Heart right ventricle (tissue), 16 donors: ENCODE data around the gene TIGAR. TPM values are rescaled to one million over a fixed set of nuclear protein-coding genes. Genes with fewer than 3 reads are reported as not detected.

Source experiments
- ATAC-seq, 8 donors: fragments of 200-7000 bp; cut with Tn5 transposase; one replicate each; pipeline ENCODE4 v1.9.1; 2020; ENCODE audit warnings: mild to moderate bottlenecking in 8 of 8, moderate library complexity in 8 of 8, moderate number of reproducible peaks in 1 of 8
- DNase-seq, 2 donors: peaks; one replicate each; pipeline ENCODE4 v3.0.0-alpha.2; 2020
- H3K27ac ChIP-seq, 10 donors: fragments of 200-600 bp; sonication (generic) in 2 of 10; one replicate each; pipeline versions ENCODE4 v1.5.0 to v1.8.0; 2020 to 2022; ENCODE audit warnings: mild to moderate bottlenecking in 3 of 10
- H3K27me3 ChIP-seq, 7 donors: fragments of 200-600 bp; one replicate each; pipeline ENCODE4 v1.8.0; 2021 to 2022; ENCODE audit warnings: mild to moderate bottlenecking in 2 of 7
- H3K36me3 ChIP-seq, 9 donors: fragments of 200-600 bp; sonication (generic) in 1 of 9; one replicate each; pipeline versions ENCODE4 v1.5.0 to v1.8.0; 2020 to 2022; ENCODE audit warnings: mild to moderate bottlenecking in 2 of 9
- H3K4me1 ChIP-seq, 9 donors: fragments of 200-600 bp; sonication (generic) in 1 of 9; one replicate each; pipeline versions ENCODE4 v1.5.0 to v1.8.0; 2020 to 2022; ENCODE audit warnings: mild to moderate bottlenecking in 4 of 9
- H3K4me3 ChIP-seq, 10 donors: fragments of 200-600 bp; sonication (generic) in 2 of 10; one replicate each; pipeline versions ENCODE4 v1.5.0 to v1.8.0; 2020 to 2022; ENCODE audit warnings: mild to moderate bottlenecking in 7 of 10, moderate library complexity in 2 of 10
- H3K9me3 ChIP-seq, 11 donors: fragments of 200-600 bp in 10 of 11; sonication (generic) in 2 of 11; one replicate each; pipeline versions ENCODE4 v1.5.0 to v1.8.0; 2013 to 2022; ENCODE audit warnings: mild to moderate bottlenecking in 2 of 11, control low read depth in 1 of 11, moderate library complexity in 1 of 11
- CTCF ChIP-seq, 9 donors: fragments of 200-600 bp; sonication (generic) in 2 of 9; IDR thresholded peaks; one replicate each; pipeline versions ENCODE4 v1.5.0 to v1.8.0; 2021 to 2022; ENCODE audit warnings: antibody characterized with exemption in 9 of 9, mild to moderate bottlenecking in 5 of 9, moderate library complexity in 1 of 9
- WGBS, 2 donors: extraction: QIAGEN DNeasy Blood & Tissue Kit; methylation state at CpG; one replicate each; pipeline ENCODE4 v1.1.7; 2013; ENCODE audit warnings: inconsistent platforms in 1 of 2; 5-methylcytosine and 5-hydroxymethylcytosine counted together
- intact Hi-C, 10 donors: fragments of 100-400 bp; cut with DNase I; formaldehyde crosslinking; loops; one replicate each; pipeline versions ENCODE4 v1.11.1 to v1.14.2; 2022
- polyA plus RNA-seq, 2 donors: library from polyadenylated mRNA; stranded (reverse); fragments of 200-250 nt; gene quantifications; one replicate each; pipeline ENCODE4 v1.2.3, GENCODE V29; 2013
- total RNA-seq, 10 donors: library from RNA; stranded (reverse); fragmentation: NEBNext Ultra II Directional in 3 of 10; extraction: Animal tissue kit (Norgen Biotek cat#: 25700) in 3 of 10; gene quantifications; one replicate each; pipeline versions ENCODE4 v1.2.1 to v1.2.4, GENCODE V29; 2021 to 2023
- donor health status: Arrhythmogenic right ventricular cardiomyopathy.
- donor health status: ischemic (EF 13 %, LVEDD 7.1; RV severe dilation, severe dysfunction).
- donor health status: healthy with polysubstance abuse.
- donor health status: DM: no; HTN: yes; CAD: no.
- donor health status: DM: no; HTN: no; CAD: no.
- donor health status: ischemic (EF 25% LVEDD 6.9; RV normal size, moderate dysfunction).
- donor health status: ischemic (EF 25% LVEDD 5.7; RV mildly dilated, moderate dysfunction).
- donor health status: healthy.
- donor health status: DM: yes; HTN: yes; CAD: no.
- donor health status: Ischemic cardiomyopathy.
- donor health status: ischemic (EF 35%, LVEDD 5.7; RV mildly dilated, moderate dysfunction).
- donor health status: nonischemic (EF 11% LVEDD 7.7; RV severe dilation, severe dysfunction).
- donor health status: DM: yes; HTN: yes; CAD: no.
- donor health status: PGD.
- donor health status: ischemic (EF 29% LVEDD 5.4; RV normal size, mild dysfunction).
- donor health status: nonischemic (EF 23%, LVEDD 6.1; RV moderate dilation, normal function).

TIGAR gene
- total and polyA plus RNA-seq, 12 donors: 3.7 to 15.5 (median 13.1) TPM

DNA sequence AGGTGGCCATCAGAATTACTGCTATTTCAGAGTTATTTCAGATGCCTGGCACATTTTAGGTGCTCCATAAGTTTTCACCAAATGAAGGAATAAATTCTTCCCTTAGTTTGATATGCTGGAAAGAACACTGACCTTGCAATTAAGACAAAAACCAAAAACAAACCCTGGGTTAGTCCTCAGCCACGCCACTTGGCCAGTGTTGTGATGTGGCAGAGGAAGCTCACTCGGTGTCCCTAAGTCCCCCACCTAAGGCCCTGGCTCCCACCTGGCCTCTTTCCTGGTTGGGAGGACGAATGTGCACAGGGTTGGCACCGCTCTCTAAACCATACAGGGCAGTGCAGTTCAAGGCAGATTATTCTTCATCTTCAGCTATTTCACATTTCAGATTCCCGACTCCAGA, 72.2 kb downstream of the TIGAR start:
- Histone ChIP-seq H3K27me3 (peaks cover 0 to 17% (median 0%) of the 10 kb centered on the region in 7 donors), H3K36me3 (no peaks in the 10 kb centered on the region), H3K4me3 (no peak overlapping the region), H3K4me1 (peaks cover 0 to 16% (median 7%) of the 10 kb centered on the region in 9 donors), H3K27ac (peak overlapping the region in 2 of 10 donors; percentile 4 to 49), H3K9me3 (no peaks in the 10 kb centered on the region)
- ATAC-seq (no peak), DNase-seq (no peak)
- TF ChIP-seq CTCF (IDR thresholded peaks at IDR 0.05): no peak
- intact Hi-C loops: no loop called here
- WGBS, 2 donors: 88% methylated on average over 5 of the region's 5 CpGs

- H3K27me3 ChIP-seq: peaks cover 0 to 25% (median 0%) of the 10 kb centered on the region in 7 donors
- no peak for TF ChIP-seq CTCF (IDR thresholded peaks at IDR 0.05)
- no peaks in the 10 kb centered on the region for H3K9me3 ChIP-seq
- intact Hi-C loops: no loop called here
- no peak overlapping the region for H3K27ac ChIP-seq
- DNase-seq (no peak), ATAC-seq (no peak)
- H3K36me3 ChIP-seq: no peaks in the 10 kb centered on the region
- peaks cover 0 to 16% (median 7%) of the 10 kb centered on the region in 9 donors for H3K4me1 ChIP-seq
- no peak overlapping the region for H3K4me3 ChIP-seq
- WGBS, 2 donors: 88 to 90% methylated on average over 2 of the region's 2 CpGs
These were observed 74.8 kb downstream of the TIGAR start for GRCh38 chr12:4395818-4396217.

- Histone ChIP-seq H3K9me3 (no peaks in the 10 kb centered on the region), H3K4me1 (no peaks in the 10 kb centered on the region), H3K27ac (no peak overlapping the region), H3K27me3 (peaks cover 0 to 28% (median 0%) of the 10 kb centered on the region in 7 donors), H3K36me3 (no peaks in the 10 kb centered on the region), H3K4me3 (no peak overlapping the region)
- TF ChIP-seq CTCF (IDR thresholded peaks at IDR 0.05): no peak
- ATAC-seq: no peak
- no peak for DNase-seq
- WGBS, 2 donors: 84% methylated on average over 3 of the region's 3 CpGs
- intact Hi-C loops: no loop called here
These were observed 80.1 kb downstream of the TIGAR start for GRCh38 chr12:4401117-4401516.

GRCh38 chr12:4402996-4403395, 82.0 kb downstream of the TIGAR start:
- Histone ChIP-seq H3K36me3 (no peaks in the 10 kb centered on the region), H3K27me3 (peaks cover 0 to 18% (median 0%) of the 10 kb centered on the region in 7 donors), H3K4me1 (no peaks in the 10 kb centered on the region), H3K9me3 (no peaks in the 10 kb centered on the region), H3K27ac (no peak overlapping the region), H3K4me3 (no peak overlapping the region)
- intact Hi-C loops: no loop called here
- no peak for TF ChIP-seq CTCF (IDR thresholded peaks at IDR 0.05)
- 81 to 88% methylated on average over 4 of the region's 4 CpGs for WGBS, 2 donors
- ATAC-seq: no peak
- no peak for DNase-seq

Other genes starting within 250 kb of the TIGAR start
- gene CCND2, start 47.5 kb upstream of the TIGAR start, total RNA-seq: 100 to 1,000 TPM; 176 to 515 (median 381) TPM
- 10 to 100 TPM; 27.5 to 28.4 TPM for gene CCND2, start 47.5 kb upstream of the TIGAR start, polyA plus RNA-seq
- gene FGF23, start 58.5 kb downstream of the TIGAR start, total RNA-seq: under 1 TPM in 4 of 10 donors, not detected in 6; 0.11 to 0.76 (median 0.23) TPM
- gene FGF23, start 58.5 kb downstream of the TIGAR start, polyA plus RNA-seq: under 1 TPM in 1 of 2 donors, not detected in 1; 0.01 TPM
- gene FGF6, start 124.6 kb downstream of the TIGAR start, total RNA-seq: not detected
- not detected for gene FGF6, start 124.6 kb downstream of the TIGAR start, polyA plus RNA-seq
- 1 to 10 TPM in 8 of 10 donors, under 1 TPM in 2; 0.35 to 3.4 (median 1.2) TPM for gene RAD51AP1, start 217.7 kb downstream of the TIGAR start, total RNA-seq
- gene RAD51AP1, start 217.7 kb downstream of the TIGAR start, polyA plus RNA-seq: under 1 TPM; 0.46 to 0.59 TPM
- gene DYRK4, start 241.0 kb downstream of the TIGAR start, total RNA-seq: 10 to 100 TPM; 21.2 to 34.3 (median 28.2) TPM
- gene DYRK4, start 241.0 kb downstream of the TIGAR start, polyA plus RNA-seq: 10 to 100 TPM; 40.4 to 64.5 TPM